Glutamatergic neuron (in vitro differentiated cells): ENCODE data around the gene APBB2. TPM values are rescaled to one million over a fixed set of nuclear protein-coding genes. Genes with fewer than 3 reads are reported as not detected.

Source experiments
- DNase-seq: peaks from one replicate; pipeline ENCODE4 v3.0.0; 2022
- H3K27ac Mint-ChIP-seq: one replicate; pipeline ENCODE4 v1.8.0; 2020; ENCODE audit warnings: mild to moderate bottlenecking, mixed read lengths, inconsistent platforms; ENCODE audit not compliant: unreplicated experiment
- H3K27me3 Mint-ChIP-seq: one replicate; pipeline ENCODE4 v1.8.0; 2020; ENCODE audit warnings: mild to moderate bottlenecking, moderate library complexity, mixed read lengths, inconsistent platforms; ENCODE audit not compliant: unreplicated experiment
- H3K36me3 Mint-ChIP-seq: one replicate; pipeline ENCODE4 v1.8.0; 2020; ENCODE audit warnings: mild to moderate bottlenecking, mixed read lengths, inconsistent platforms; ENCODE audit not compliant: unreplicated experiment
- H3K4me1 Mint-ChIP-seq: one replicate; pipeline ENCODE4 v1.8.0; 2020; ENCODE audit warnings: mild to moderate bottlenecking, low read depth, mixed read lengths, inconsistent platforms; ENCODE audit not compliant: unreplicated experiment
- H3K4me3 Mint-ChIP-seq: one replicate; pipeline ENCODE4 v1.8.0; 2020; ENCODE audit warnings: mild to moderate bottlenecking, mixed read lengths, inconsistent platforms; ENCODE audit not compliant: unreplicated experiment
- H3K9me3 Mint-ChIP-seq: one replicate; pipeline ENCODE4 v1.8.0; 2020; ENCODE audit warnings: mild to moderate bottlenecking, moderate library complexity, mixed read lengths, inconsistent platforms; ENCODE audit not compliant: unreplicated experiment
- CTCF ChIP-seq: fragments of 200-600 bp; sonication (generic); IDR thresholded peaks from one replicate; pipeline ENCODE4 v1.5.0; 2021; ENCODE audit not compliant: partially characterized antibody, unreplicated experiment
- total RNA-seq: library from RNA; stranded (reverse); fragmentation: NEBNext Ultra II Directional; extraction: Animal tissue kit (Norgen Biotek cat#: 25700); gene quantifications from one replicate; pipeline ENCODE4 v1.2.1, GENCODE V29; 2021; ENCODE audit not compliant: unreplicated experiment

Gene APBB2
- total RNA-seq, 1 donor from 2014 or later = 117 TPM

- Mint-ChIP-seq H3K9me3 (peaks cover 1% of the 10 kb centered on the region), H3K4me1 (no peaks in the 10 kb centered on the region), H3K36me3 (no peaks in the 10 kb centered on the region), H3K4me3 (no peak overlapping the region), H3K27me3 (no peaks in the 10 kb centered on the region), H3K27ac (no peak overlapping the region)
- DNase-seq = no peak
- TF ChIP-seq CTCF = no peak
Observed at GRCh38 chr4:41202356-41202755, 12.0 kb downstream of the APBB2 start.

- H3K27me3 Mint-ChIP-seq = no peaks in the 10 kb centered on the region
- H3K4me1 Mint-ChIP-seq = no peaks in the 10 kb centered on the region
- TF ChIP-seq CTCF = no peak
- no peak overlapping the region for H3K27ac Mint-ChIP-seq
- H3K36me3 Mint-ChIP-seq = no peaks in the 10 kb centered on the region
- H3K4me3 Mint-ChIP-seq = no peak overlapping the region
- no peak for DNase-seq
- peaks cover 3% of the 10 kb centered on the region for H3K9me3 Mint-ChIP-seq
Observed at GRCh38 chr4:41200486-41201017, 13.8 kb downstream of the APBB2 start.

- TF ChIP-seq CTCF = no peak
- H3K4me3 Mint-ChIP-seq = no peak overlapping the region
- peaks cover 3% of the 10 kb centered on the region for H3K9me3 Mint-ChIP-seq
- no peak for DNase-seq
- H3K4me1 Mint-ChIP-seq = no peaks in the 10 kb centered on the region
- no peaks in the 10 kb centered on the region for H3K36me3 Mint-ChIP-seq
- no peaks in the 10 kb centered on the region for H3K27me3 Mint-ChIP-seq
- H3K27ac Mint-ChIP-seq = no peak overlapping the region
Observed at GRCh38 chr4:41199788-41200187, 14.6 kb downstream of the APBB2 start.

- no peak for DNase-seq
Observed at GRCh38 chr4:41197996-41198395, 16.3 kb downstream of the APBB2 start.

GRCh38 chr4:41197495-41197894 lies 16.8 kb downstream of the APBB2 start:
- Mint-ChIP-seq H3K27ac (no peak overlapping the region), H3K4me1 (peaks cover 4% of the 10 kb centered on the region)

More at GRCh38 chr4:41197996-41198395, 16.3 kb downstream of the APBB2 start:
- Mint-ChIP-seq H3K27ac (no peak overlapping the region), H3K9me3 (peaks cover 3% of the 10 kb centered on the region), H3K27me3 (peaks cover 2% of the 10 kb centered on the region), H3K4me3 (no peak overlapping the region), H3K4me1 (peaks cover 4% of the 10 kb centered on the region), H3K36me3 (no peaks in the 10 kb centered on the region)
- no peak for TF ChIP-seq CTCF

More at GRCh38 chr4:41197495-41197894, 16.8 kb downstream of the APBB2 start:
- no peak for DNase-seq
- H3K36me3 Mint-ChIP-seq = no peaks in the 10 kb centered on the region
- TF ChIP-seq CTCF = no peak
- no peak overlapping the region for H3K4me3 Mint-ChIP-seq
- H3K9me3 Mint-ChIP-seq = peaks cover 3% of the 10 kb centered on the region
- peaks cover 2% of the 10 kb centered on the region for H3K27me3 Mint-ChIP-seq
